Measurements from ENCODE around the gene WNK2. TPM values are rescaled to one million over a fixed set of nuclear protein-coding genes. Genes with fewer than 3 reads are reported as not detected.
"Not testable (repeated sequence)": the region's sequence is repeated elsewhere in the genome, so short reads cannot be mapped to it uniquely, and the experiment has no call there.

Gene WNK2
- total RNA-seq, 1 donor from 2014 or later = 336 TPM

GRCh38 chr9:93364734-93365426 is 180.9 kb downstream of the WNK2 start:
- Mint-ChIP-seq H3K27ac (ENCODE audit: unreplicated experiment) (no peak overlapping the region), H3K27me3 (ENCODE audit: unreplicated experiment) (peaks cover 3% of the 10 kb centered on the region), H3K4me1 (ENCODE audit: low read depth, unreplicated experiment) (no peaks in the 10 kb centered on the region), H3K4me3 (ENCODE audit: unreplicated experiment) (no peak overlapping the region), H3K36me3 (ENCODE audit: unreplicated experiment) (peaks cover 10% of the 10 kb centered on the region), H3K9me3 (ENCODE audit: unreplicated experiment) (peaks cover 4% of the 10 kb centered on the region)
- no peak for TF ChIP-seq CTCF (IDR thresholded peaks at IDR 0.05; ENCODE audit: partially characterized antibody, unreplicated experiment)
- no peak for DNase-seq

- Mint-ChIP-seq H3K36me3 (ENCODE audit: unreplicated experiment) (peaks cover 10% of the 10 kb centered on the region), H3K27ac (ENCODE audit: unreplicated experiment) (no peak overlapping the region)
Measured at GRCh38 chr9:93365427-93366118, 181.6 kb downstream of the WNK2 start.

GRCh38 chr9:93366119-93366447 is 182.1 kb downstream of the WNK2 start:
- Mint-ChIP-seq H3K36me3 (ENCODE audit: unreplicated experiment) (peaks cover 10% of the 10 kb centered on the region), H3K27me3 (ENCODE audit: unreplicated experiment) (peaks cover 4% of the 10 kb centered on the region), H3K27ac (ENCODE audit: unreplicated experiment) (no peak overlapping the region), H3K9me3 (ENCODE audit: unreplicated experiment) (peaks cover 4% of the 10 kb centered on the region), H3K4me3 (ENCODE audit: unreplicated experiment) (no peak overlapping the region), H3K4me1 (ENCODE audit: low read depth, unreplicated experiment) (no peaks in the 10 kb centered on the region)
- DNase-seq = no peak
- TF ChIP-seq CTCF (IDR thresholded peaks at IDR 0.05; ENCODE audit: partially characterized antibody, unreplicated experiment) = no peak

More at GRCh38 chr9:93365427-93366118, 181.6 kb downstream of the WNK2 start:
- DNase-seq = no peak
- Mint-ChIP-seq H3K4me1 (ENCODE audit: low read depth, unreplicated experiment) (no peaks in the 10 kb centered on the region), H3K4me3 (ENCODE audit: unreplicated experiment) (no peak overlapping the region), H3K27me3 (ENCODE audit: unreplicated experiment) (peaks cover 3% of the 10 kb centered on the region), H3K9me3 (ENCODE audit: unreplicated experiment) (peaks cover 4% of the 10 kb centered on the region)
- TF ChIP-seq CTCF (IDR thresholded peaks at IDR 0.05; ENCODE audit: partially characterized antibody, unreplicated experiment) = no peak

GRCh38 chr9:93366486-93366885 is 182.5 kb downstream of the WNK2 start:
- not testable (repeated sequence) for H3K27ac Mint-ChIP-seq (ENCODE audit: unreplicated experiment); H3K9me3 Mint-ChIP-seq (ENCODE audit: unreplicated experiment); H3K27me3 Mint-ChIP-seq (ENCODE audit: unreplicated experiment); DNase-seq; H3K4me1 Mint-ChIP-seq (ENCODE audit: low read depth, unreplicated experiment); H3K4me3 Mint-ChIP-seq (ENCODE audit: unreplicated experiment)
- H3K36me3 Mint-ChIP-seq (ENCODE audit: unreplicated experiment) = peaks cover 10% of the 10 kb centered on the region

- H3K4me3 Mint-ChIP-seq (ENCODE audit: unreplicated experiment) = no peak overlapping the region
- no peaks in the 10 kb centered on the region for H3K4me1 Mint-ChIP-seq (ENCODE audit: low read depth, unreplicated experiment)
- no peak for TF ChIP-seq CTCF (IDR thresholded peaks at IDR 0.05; ENCODE audit: partially characterized antibody, unreplicated experiment)
- no peak overlapping the region for H3K27ac Mint-ChIP-seq (ENCODE audit: unreplicated experiment)
- peaks cover 5% of the 10 kb centered on the region for H3K27me3 Mint-ChIP-seq (ENCODE audit: unreplicated experiment)
- H3K9me3 Mint-ChIP-seq (ENCODE audit: unreplicated experiment) = peaks cover 4% of the 10 kb centered on the region
- peaks cover 10% of the 10 kb centered on the region for H3K36me3 Mint-ChIP-seq (ENCODE audit: unreplicated experiment)
- no peak for DNase-seq
Measured at GRCh38 chr9:93368437-93368836, 184.5 kb downstream of the WNK2 start.
